BJ (cell line): Measurements from ENCODE around the gene ABLIM2. TPM values are rescaled to one million over a fixed set of nuclear protein-coding genes. Genes with fewer than 3 reads are reported as not detected.

Experiments used
- CTCF ChIA-PET: fragments of 350-600 bp; formaldehyde crosslinking; extraction: SDS; loops from one replicate; lab custom pipeline; 2021; ENCODE audit warnings: antibody characterized with exemption, inconsistent platforms; lab: Yijun Ruan, JAX
- POLR2A ChIA-PET: fragments of 300-600 bp; sonication (Branson Sonifier 250); formaldehyde crosslinking; extraction: SDS; loops from one replicate; lab custom pipeline; 2021; ENCODE audit warnings: antibody characterized with exemption; lab: Charles Lee
- DNase-seq: peaks from one replicate; pipeline ENCODE4 v3.0.0-alpha.2; 2011; ENCODE audit warnings: low read depth
- H3K27me3 ChIP-seq: 2 replicates; pipeline ENCODE4 v1.6.0; 2011; ENCODE audit warnings: low read length; ENCODE audit not compliant: control insufficient read depth, insufficient read depth
- H3K36me3 ChIP-seq: 2 replicates; pipeline ENCODE4 v1.5.1; 2011; ENCODE audit warnings: low read length; ENCODE audit not compliant: control insufficient read depth, insufficient read depth
- H3K4me3 ChIP-seq: 2 replicates; pipeline ENCODE4 v1.5.1; 2011; ENCODE audit warnings: low read depth, mild to moderate bottlenecking, control low read depth, low read length
- CTCF ChIP-seq: IDR thresholded peaks from 2 replicates; pipeline ENCODE4 v1.5.1; 2011; ENCODE audit warnings: low read depth, mild to moderate bottlenecking, control low read depth, inconsistent platforms, low read length, moderate library complexity; ENCODE audit not compliant: insufficient read depth
- polyA plus RNA-seq: library from polyadenylated mRNA; depleted of rRNA; stranded (reverse); fragments of >200 nt; gene quantifications from 2 replicates; pipeline ENCODE4 v1.2.3, GENCODE V29; 2011

Gene ABLIM2
- polyA plus RNA-seq, 1 experiment: 0.07 TPM

GRCh38 chr4:7939377-7940108 is 219.1 kb downstream of the ABLIM2 start, which contains the start of gene AFAP1:
Gene AFAP1, minus strand, starts transcription at chr4:7939861. Its CDS starts 67,783 bp downstream, at chr4:7872078.
- TF ChIP-seq CTCF: no peak

GRCh38 chr4:7938609-7939376 is 219.8 kb downstream of the ABLIM2 start:
- no peaks in the 10 kb centered on the region; the same call in none of the 2 replicates for H3K36me3 ChIP-seq
- no peak for TF ChIP-seq CTCF
- ChIA-PET CTCF (interaction anchor here (0.9 to 3.2 kb wide), 9 partner anchors 9 to 137 kb away, joined by 3 to 18 read pairs (median 4); no protein-coding TSS in a partner anchor), POLR2A (interaction anchor here (0.6 kb wide), 1 partner anchor 940 kb away, joined by 16 read pairs; no protein-coding TSS in a partner anchor)
- no peak for DNase-seq
- H3K27me3 ChIP-seq: no peaks in the 10 kb centered on the region
- peak overlapping the region; percentile 59 for H3K4me3 ChIP-seq

More at GRCh38 chr4:7939377-7940108, 219.1 kb downstream of the ABLIM2 start, which contains the start of gene AFAP1:
- CTCF ChIA-PET: interaction anchor here (0.6 to 3.2 kb wide), 7 partner anchors 11 to 138 kb away, joined by 3 to 18 read pairs (median 5); no protein-coding TSS in a partner anchor
- Histone ChIP-seq H3K36me3 (no peaks in the 10 kb centered on the region), H3K27me3 (no peaks in the 10 kb centered on the region), H3K4me3 (peak within 1 kb of the TSS; percentile 59)
- POLR2A ChIA-PET: interaction anchor here (0.8 kb wide), 1 partner anchor 111 kb away, joined by 3 read pairs; no protein-coding TSS in a partner anchor
- DNase-seq: peak; percentile 29

GRCh38 chr4:7938266-7938608 is 220.4 kb downstream of the ABLIM2 start:
- ChIA-PET CTCF (interaction anchor here (0.7 to 3.2 kb wide), 11 partner anchors 9 to 136 kb away, joined by 3 to 18 read pairs (median 4); no protein-coding TSS in a partner anchor), POLR2A (interaction anchor here (0.6 kb wide), 1 partner anchor 940 kb away, joined by 16 read pairs; no protein-coding TSS in a partner anchor)
- no peak for DNase-seq
- peak overlapping the region; percentile 59 for H3K4me3 ChIP-seq
- peaks cover 1% of the 10 kb centered on the region for H3K36me3 ChIP-seq
- no peaks in the 10 kb centered on the region for H3K27me3 ChIP-seq
- no peak for TF ChIP-seq CTCF

GRCh38 chr4:7937006-7937405 is 221.6 kb downstream of the ABLIM2 start:
- ChIA-PET POLR2A (no interaction called here), CTCF (interaction anchor here (0.7 to 3.2 kb wide), 7 partner anchors 9 to 133 kb away, joined by 3 to 18 read pairs (median 5); no protein-coding TSS in a partner anchor)
- no peaks in the 10 kb centered on the region for H3K27me3 ChIP-seq
- peaks cover 1% of the 10 kb centered on the region for H3K36me3 ChIP-seq
- H3K4me3 ChIP-seq: peak overlapping the region; percentile 59; the same call in 1 of the 2 replicates
- DNase-seq: no peak
- no peak for TF ChIP-seq CTCF
